IMR-90 (cell line): ENCODE results near the gene PEX26.

ENCODE experiments used
- BHLHE40 ChIP-seq: fragments of 150-350 bp; IDR thresholded peaks from 2 replicates; pipeline ENCODE4 v1.6.1; 2016; ENCODE audit warnings: mild to moderate bottlenecking, low read depth, low read length
- CEBPB ChIP-seq: IDR thresholded peaks from 2 replicates; pipeline ENCODE4 v1.6.1; 2012; ENCODE audit warnings: low read depth, low read length, improper control_type of control experiment
- CHD1 ChIP-seq: IDR thresholded peaks from 2 replicates; pipeline ENCODE4 v1.6.1; 2012; ENCODE audit warnings: low read depth, low read length, improper control_type of control experiment
- CTCF ChIP-seq: conservative IDR thresholded peaks from 2 replicates; pipeline ENCODE4 v1.5.1; 2012; ENCODE audit warnings: mild to moderate bottlenecking, low read depth, low read length, improper control_type of control experiment
- MXI1 ChIP-seq: IDR thresholded peaks from 2 replicates; pipeline ENCODE4 v1.6.1; 2012; ENCODE audit warnings: low read depth, mild to moderate bottlenecking, low read length, moderate library complexity, borderline replicate concordance
- POLR2A ChIP-seq: IDR thresholded peaks from 2 replicates; pipeline ENCODE4 v1.6.1; 2012; ENCODE audit warnings: mild to moderate bottlenecking, low read depth, low read length
- RFX5 ChIP-seq: IDR thresholded peaks from 2 replicates; pipeline ENCODE4 v1.8.0; 2012; ENCODE audit warnings: low read depth, mild to moderate bottlenecking, low read length, moderate library complexity

DNA sequence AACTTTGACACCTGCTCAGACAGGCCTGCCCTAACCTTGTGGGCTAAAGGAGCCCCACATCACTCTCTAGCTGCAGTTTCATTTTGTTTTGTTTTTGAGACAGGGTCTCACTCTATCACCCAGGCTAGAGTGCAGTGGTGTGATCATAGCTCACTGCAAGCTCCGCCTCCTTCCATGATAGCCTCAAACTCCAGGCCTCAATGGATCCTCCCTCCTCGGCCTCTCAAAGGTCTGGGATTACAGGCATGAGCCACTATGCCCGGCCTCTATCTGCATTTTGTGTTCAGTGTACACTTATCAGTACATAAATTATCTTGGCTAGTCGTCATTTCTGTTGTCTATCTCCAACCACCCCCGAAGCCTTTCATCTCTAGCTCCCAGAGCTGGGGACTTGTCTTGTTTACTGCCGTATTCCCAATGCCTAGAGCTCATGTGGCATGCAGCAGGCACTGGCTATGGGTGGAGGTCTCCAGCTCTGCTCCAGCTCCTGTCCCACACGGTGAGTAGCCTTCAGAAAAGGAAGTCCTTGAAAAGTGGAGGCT lies 22.1 kb upstream of the PEX26 start:
- TF ChIP-seq RFX5 (no peak), MXI1 (no peak), CTCF (no peak), CEBPB (no peak), POLR2A (no peak), CHD1 (no peak), BHLHE40 (no peak)
